Skeletal muscle satellite cell (primary cell): ENCODE measurements around the gene SCGB1C2.
A peak's percentile ranks its signal among the peaks of the same experiment; 100 is the strongest.

ENCODE experiments used
- H3K27me3 ChIP-seq: 2 replicates; pipeline ENCODE4 v1.7.0; 2013; ENCODE audit warnings: low read length; ENCODE audit not compliant: control insufficient read depth, insufficient read depth
- H3K36me3 ChIP-seq: 2 replicates; pipeline ENCODE4 v1.7.0; 2013; ENCODE audit warnings: mild to moderate bottlenecking, control low read depth, low read length; ENCODE audit not compliant: insufficient read depth
- H3K4me1 ChIP-seq: 2 replicates; pipeline ENCODE4 v1.7.0; 2013; ENCODE audit warnings: low read length; ENCODE audit not compliant: control insufficient read depth, insufficient read depth
- H3K4me2 ChIP-seq: 2 replicates; pipeline ENCODE4 v1.7.0; 2013; ENCODE audit warnings: mild to moderate bottlenecking, low read length
- H3K4me3 ChIP-seq: 2 replicates; pipeline ENCODE4 v1.7.0; 2013; ENCODE audit warnings: low read length
- H3K9ac ChIP-seq: 2 replicates; pipeline ENCODE4 v1.7.0; 2013; ENCODE audit warnings: mild to moderate bottlenecking, low read depth, low read length, moderate library complexity
- H3K9me3 ChIP-seq: replicated peaks from 2 replicates; pipeline ENCODE4 v1.7.0; 2013; ENCODE audit warnings: mild to moderate bottlenecking, control low read depth, low read length

Gene SCGB1C2

DNA sequence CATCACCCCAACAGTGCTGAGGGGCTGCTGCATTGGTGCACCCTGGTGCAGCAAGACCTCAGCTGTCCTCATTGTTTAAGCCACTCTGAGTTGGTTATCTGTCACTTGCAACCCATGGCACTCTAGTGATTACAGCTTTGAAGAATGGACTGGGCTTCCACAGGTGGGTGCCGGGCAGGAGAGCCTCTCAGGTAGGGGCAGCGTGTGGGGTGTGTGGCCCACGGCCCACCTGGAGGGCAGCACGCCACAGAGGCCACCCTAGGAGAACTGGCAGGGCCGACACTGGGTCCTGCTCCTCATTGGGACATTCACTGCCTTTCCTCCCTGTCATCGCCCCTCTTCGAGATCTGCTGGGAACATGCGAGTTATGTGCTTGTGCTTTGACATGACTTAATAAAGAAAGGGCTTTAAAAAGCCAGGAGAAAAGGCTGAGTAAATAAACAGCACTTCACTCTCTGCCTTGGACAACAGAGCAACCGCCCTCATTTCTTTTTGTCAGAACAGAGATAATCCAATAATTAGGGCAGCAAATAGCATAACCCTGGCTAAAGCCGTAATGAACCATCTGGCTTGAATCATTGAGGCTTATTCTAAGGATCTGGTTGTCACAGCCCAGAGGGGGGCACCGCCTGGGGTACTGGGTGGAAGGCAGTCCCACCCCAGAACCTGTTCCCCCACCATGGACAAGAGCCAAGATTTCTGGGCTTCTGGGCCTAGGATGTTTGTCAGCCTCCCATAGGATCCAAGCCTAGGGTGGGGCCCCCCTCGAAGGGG lies 41.1 kb downstream of the SCGB1C2 start:
- no peak overlapping the region for H3K4me2 ChIP-seq
- H3K27me3 ChIP-seq = peaks cover 76% of the 10 kb centered on the region
- H3K4me3 ChIP-seq = no peak overlapping the region
- no peaks in the 10 kb centered on the region for H3K36me3 ChIP-seq
- H3K9me3 ChIP-seq = no peaks in the 10 kb centered on the region
- no peak overlapping the region for H3K9ac ChIP-seq
- H3K4me1 ChIP-seq = no peaks in the 10 kb centered on the region

DNA sequence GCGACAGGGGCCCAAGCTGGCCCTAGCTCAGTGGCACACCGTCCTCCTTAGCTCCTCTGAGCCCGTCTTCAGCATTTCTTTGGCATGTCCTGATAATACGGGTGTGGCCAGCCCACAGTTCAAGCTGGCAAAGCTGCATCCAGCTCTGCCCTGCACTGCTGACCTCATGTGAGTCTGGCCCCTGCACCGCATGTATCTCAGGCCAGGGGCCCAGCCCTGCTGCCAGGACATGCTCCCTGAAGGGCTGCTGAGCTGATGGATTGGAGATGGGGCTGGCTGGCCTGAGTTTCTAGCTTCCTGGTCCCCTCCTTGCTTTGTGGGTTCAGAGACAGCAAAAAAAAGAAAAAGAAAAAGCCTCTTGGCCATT lies 41.7 kb downstream of the SCGB1C2 start:
- no peaks in the 10 kb centered on the region for H3K4me1 ChIP-seq
- no peak overlapping the region for H3K4me3 ChIP-seq
- H3K9me3 ChIP-seq = no peaks in the 10 kb centered on the region
- H3K36me3 ChIP-seq = no peaks in the 10 kb centered on the region
- peaks cover 79% of the 10 kb centered on the region for H3K27me3 ChIP-seq
- H3K9ac ChIP-seq = no peak overlapping the region
- no peak overlapping the region for H3K4me2 ChIP-seq

DNA sequence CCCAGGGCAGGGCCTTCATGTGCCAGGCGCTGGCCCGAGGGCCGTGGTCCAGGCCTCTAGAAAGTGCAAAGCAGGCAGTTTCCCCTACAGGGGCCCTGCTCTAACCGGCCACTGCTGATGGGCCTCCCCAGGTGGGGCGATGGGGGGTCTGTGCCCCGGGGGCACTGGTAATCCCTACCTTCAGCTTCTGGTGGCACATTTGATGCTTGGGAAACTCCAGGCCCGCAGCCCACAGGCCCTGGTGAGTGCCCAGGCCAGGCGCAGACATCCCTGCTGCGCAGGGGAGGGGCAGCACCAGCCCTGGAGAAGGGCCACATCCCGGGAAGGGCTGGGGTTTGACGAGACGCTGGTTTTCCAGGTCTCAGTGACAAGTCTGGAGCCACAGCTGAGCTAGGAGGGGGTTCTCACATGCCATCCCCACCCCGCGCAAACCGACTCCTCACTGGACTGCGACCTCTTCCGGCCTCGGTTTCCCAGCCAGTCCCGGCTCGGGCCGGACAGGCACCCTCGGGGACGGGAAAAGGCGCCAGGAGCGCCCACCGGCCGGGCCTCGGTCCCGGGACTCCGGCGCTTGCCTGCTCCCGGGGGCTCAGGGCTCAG lies 42.5 kb downstream of the SCGB1C2 start:
- Histone ChIP-seq H3K4me1 (no peaks in the 10 kb centered on the region), H3K4me2 (no peak overlapping the region), H3K9ac (no peak overlapping the region), H3K36me3 (no peaks in the 10 kb centered on the region), H3K4me3 (no peak overlapping the region), H3K27me3 (peaks cover 87% of the 10 kb centered on the region), H3K9me3 (no peaks in the 10 kb centered on the region)

DNA sequence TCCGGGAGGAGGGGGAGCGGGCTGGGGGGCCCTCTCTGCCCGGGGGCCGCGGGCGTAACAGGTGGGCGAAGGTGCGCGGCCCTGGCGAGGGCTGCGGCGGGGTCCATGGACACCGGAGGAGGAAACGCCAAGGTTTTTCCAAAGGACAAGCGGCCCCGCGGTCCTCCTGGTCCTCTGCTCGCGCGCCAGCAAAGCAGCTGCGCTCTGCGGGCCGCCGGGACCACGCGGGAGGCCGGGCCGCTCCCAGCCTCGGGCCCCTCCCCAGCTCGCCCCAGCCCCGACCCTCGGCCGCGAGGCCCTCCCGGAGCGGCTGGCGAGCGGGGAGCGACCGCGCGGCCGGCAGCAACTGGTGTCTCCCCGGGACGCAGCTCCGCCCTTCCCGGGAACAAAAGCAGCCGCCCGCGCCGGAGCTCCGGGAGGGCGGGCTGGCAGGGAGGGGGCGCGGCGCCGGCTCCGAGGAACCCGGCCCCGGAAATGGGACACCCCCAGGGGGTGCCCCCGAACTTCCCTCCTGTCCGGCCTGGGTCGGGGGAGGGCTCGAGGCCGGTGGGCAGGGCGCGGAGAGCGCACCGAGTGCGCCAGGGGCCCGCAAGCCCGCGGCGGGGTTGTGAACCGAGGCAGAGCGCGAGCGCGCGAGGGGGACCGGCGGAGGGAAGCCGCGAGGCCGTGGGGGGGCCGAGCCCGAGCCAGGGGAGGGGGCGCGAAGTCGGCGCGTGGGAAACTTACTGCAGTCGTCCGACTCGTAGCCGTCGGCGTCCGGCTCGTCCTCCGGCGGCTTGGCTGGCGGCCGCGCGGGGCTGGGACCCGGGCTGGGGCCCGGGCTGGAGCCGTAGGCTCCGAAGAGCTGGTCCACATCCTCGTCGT lies 43.2 kb downstream of the SCGB1C2 start:
- peaks cover 86% of the 10 kb centered on the region for H3K27me3 ChIP-seq
- H3K4me2 ChIP-seq = no peak overlapping the region
- H3K36me3 ChIP-seq = no peaks in the 10 kb centered on the region
- no peaks in the 10 kb centered on the region for H3K4me1 ChIP-seq
- H3K9me3 ChIP-seq = no peaks in the 10 kb centered on the region
- H3K4me3 ChIP-seq = no peak overlapping the region
- H3K9ac ChIP-seq = no peak overlapping the region

DNA sequence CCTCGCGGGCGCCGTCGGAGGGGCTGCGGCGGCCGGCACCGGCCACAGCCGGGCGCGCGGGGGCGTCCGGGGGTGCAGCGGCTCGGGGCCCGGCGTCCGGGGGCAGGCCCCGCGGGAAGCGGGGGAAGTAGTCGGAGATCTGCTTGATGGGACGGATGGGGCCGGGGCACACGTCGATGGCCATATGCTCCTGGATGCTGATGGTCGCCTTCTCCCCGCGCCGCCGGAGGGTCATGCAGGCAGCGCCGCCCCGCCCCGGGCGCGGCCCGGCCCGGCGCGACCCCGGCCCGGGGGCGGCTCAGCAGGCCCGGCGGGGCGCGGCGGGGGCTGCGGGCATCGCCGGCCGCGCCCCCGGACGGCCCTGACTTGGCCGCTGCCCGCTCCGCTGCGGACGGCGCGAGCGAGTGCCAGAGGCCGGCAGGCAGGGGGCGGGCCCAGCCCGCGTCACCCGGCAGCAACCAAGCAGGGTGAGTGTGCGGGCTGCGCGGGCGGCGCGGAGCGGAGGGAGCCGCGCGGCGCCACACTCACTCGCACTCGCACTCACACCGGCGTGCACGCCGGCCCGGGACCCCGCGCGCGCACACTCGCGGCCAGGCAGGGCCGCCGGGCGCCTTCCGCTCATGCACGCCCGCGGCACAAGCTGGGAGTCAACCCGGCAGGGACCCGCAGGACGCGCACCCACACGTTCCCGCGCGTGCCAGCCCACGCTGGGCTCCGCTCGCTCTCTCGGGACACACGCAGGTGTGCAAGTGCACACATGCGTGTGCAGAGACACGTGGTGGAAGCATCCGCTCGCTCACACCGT lies 44.1 kb downstream of the SCGB1C2 start, which contains the start of gene DOC2B:
DOC2B (minus strand) TSS at position 406 of the 805 bp plus-strand sequence; CDS start at position 235, 171 bp downstream.
- peaks cover 84% of the 10 kb centered on the region for H3K27me3 ChIP-seq
- peak within 1 kb of the TSS; percentile 62 for H3K4me2 ChIP-seq
- no peak within 1 kb of the TSS for H3K9ac ChIP-seq
- no peaks in the 10 kb centered on the region for H3K4me1 ChIP-seq
- no peaks in the 10 kb centered on the region for H3K9me3 ChIP-seq
- H3K36me3 ChIP-seq = no peaks in the 10 kb centered on the region
- H3K4me3 ChIP-seq = no peak within 1 kb of the TSS

- H3K9ac ChIP-seq = no peak overlapping the region
Observed at GRCh38 chr17:182050-182751, 44.8 kb downstream of the SCGB1C2 start.

GRCh38 chr17:183021-183420 lies 45.7 kb downstream of the SCGB1C2 start:
- H3K27me3 ChIP-seq = peaks cover 77% of the 10 kb centered on the region
- H3K4me3 ChIP-seq = no peak overlapping the region
- no peak overlapping the region for H3K9ac ChIP-seq
- no peaks in the 10 kb centered on the region for H3K36me3 ChIP-seq
- no peaks in the 10 kb centered on the region for H3K4me1 ChIP-seq
- no peak overlapping the region for H3K4me2 ChIP-seq
- H3K9me3 ChIP-seq = no peaks in the 10 kb centered on the region

More at GRCh38 chr17:182050-182751, 44.8 kb downstream of the SCGB1C2 start:
- H3K27me3 ChIP-seq = peaks cover 84% of the 10 kb centered on the region
- peak overlapping the region; percentile 62 for H3K4me2 ChIP-seq
- H3K9me3 ChIP-seq = no peaks in the 10 kb centered on the region
- H3K4me3 ChIP-seq = no peak overlapping the region
- no peaks in the 10 kb centered on the region for H3K36me3 ChIP-seq
- H3K4me1 ChIP-seq = no peaks in the 10 kb centered on the region

DNA sequence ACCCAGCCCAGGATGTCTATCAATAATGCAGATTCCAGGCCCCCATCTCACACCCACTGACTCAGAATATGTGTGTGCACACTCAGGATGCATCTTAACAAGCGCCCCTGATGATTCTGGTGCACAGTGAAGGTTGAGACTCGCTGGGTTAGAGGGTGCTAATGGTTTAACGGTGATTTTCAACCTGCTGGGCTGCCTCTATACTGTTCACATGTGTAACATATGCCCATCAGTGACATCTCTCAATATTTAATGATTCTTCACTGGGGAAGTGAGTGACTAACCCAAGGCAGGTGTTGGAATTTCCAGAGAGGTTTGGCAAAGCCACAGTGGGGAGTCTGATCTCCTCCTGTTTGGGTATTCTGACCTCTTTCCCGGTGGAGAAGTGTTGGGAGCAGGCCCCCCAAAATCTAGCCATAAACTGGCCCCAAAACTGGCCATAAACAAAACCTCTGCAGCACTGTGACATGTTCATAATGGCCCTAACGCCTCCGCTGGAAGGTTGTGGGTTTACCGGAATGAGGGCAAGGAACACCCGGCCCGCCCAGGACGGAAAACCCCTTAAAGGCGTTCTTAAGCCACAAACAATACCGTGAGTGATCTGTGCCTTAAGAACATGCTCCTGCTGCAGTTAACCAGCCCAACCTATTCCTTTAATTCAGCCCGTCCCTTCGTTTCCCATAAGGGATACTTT lies 48.2 kb downstream of the SCGB1C2 start:
- Histone ChIP-seq H3K9ac (no peak overlapping the region), H3K4me2 (no peak overlapping the region), H3K36me3 (no peaks in the 10 kb centered on the region), H3K9me3 (no peaks in the 10 kb centered on the region), H3K27me3 (peaks cover 59% of the 10 kb centered on the region), H3K4me3 (no peak overlapping the region), H3K4me1 (no peaks in the 10 kb centered on the region)

GRCh38 chr17:187130-187529 lies 49.8 kb downstream of the SCGB1C2 start:
- Histone ChIP-seq H3K4me1 (no peaks in the 10 kb centered on the region), H3K9me3 (no peaks in the 10 kb centered on the region), H3K4me2 (no peak overlapping the region), H3K27me3 (peaks cover 47% of the 10 kb centered on the region), H3K36me3 (no peaks in the 10 kb centered on the region), H3K4me3 (no peak overlapping the region), H3K9ac (no peak overlapping the region)
